Ovary (tissue), 3 donors: ENCODE results near the gene NCAPH2.

ENCODE experiments used
- CTCF ChIP-seq, 3 donors: fragments of 450-650 bp in 2 of 3; fragments of 200-600 bp in 1 of 3; IDR thresholded peaks; one replicate each; pipeline versions ENCODE4 v1.5.1 to v1.8.0; 2016 to 2022; ENCODE audit warnings: antibody characterized with exemption in 3 of 3, mild to moderate bottlenecking in 1 of 3
- POLR2A ChIP-seq: fragments of 450-650 bp; IDR thresholded peaks from one replicate; pipeline ENCODE4 v1.6.1; 2017; ENCODE audit warnings: antibody characterized with exemption, mild to moderate bottlenecking, moderate library complexity
- donor health status: DM: no; HTN: no; CAD: no.

- no peak for TF ChIP-seq POLR2A
- TF ChIP-seq CTCF (IDR thresholded peaks at IDR 0.05) = no peak
These were observed 21.4 kb downstream of the NCAPH2 start for GRCh38 chr22:50529416-50529896.
